Vagina (tissue), 2 donors: Measurements from ENCODE around the gene NCOA4.

ENCODE experiments used
- POLR2A ChIP-seq, 2 donors: fragments of 450-650 bp; IDR thresholded peaks; one replicate each; pipeline ENCODE4 v1.6.1; 2017; ENCODE audit warnings: antibody characterized with exemption in 2 of 2, mild to moderate bottlenecking in 2 of 2, moderate library complexity in 2 of 2
- POLR2AphosphoS5 ChIP-seq, 2 donors: sonication (generic); formaldehyde crosslinking; IDR thresholded peaks; one replicate each; pipeline ENCODE4 v1.9.0; 2017; ENCODE audit warnings: antibody characterized with exemption in 2 of 2, mild to moderate bottlenecking in 2 of 2, low read depth in 1 of 2; ENCODE audit not compliant: insufficient read depth in 1 of 2
- TF ChIP-seq, protein P1 (sequence below), 3 experiments: fragments of 450-650 bp in 2 of 3; fragments of 200-600 bp in 1 of 3; sonication (generic) in 1 of 3; IDR thresholded peaks; one replicate each; pipeline ENCODE4 v1.5.1; 2017 to 2019; ENCODE audit warnings: antibody characterized with exemption in 3 of 3, mild to moderate bottlenecking in 2 of 3, moderate library complexity in 2 of 3

DNA sequence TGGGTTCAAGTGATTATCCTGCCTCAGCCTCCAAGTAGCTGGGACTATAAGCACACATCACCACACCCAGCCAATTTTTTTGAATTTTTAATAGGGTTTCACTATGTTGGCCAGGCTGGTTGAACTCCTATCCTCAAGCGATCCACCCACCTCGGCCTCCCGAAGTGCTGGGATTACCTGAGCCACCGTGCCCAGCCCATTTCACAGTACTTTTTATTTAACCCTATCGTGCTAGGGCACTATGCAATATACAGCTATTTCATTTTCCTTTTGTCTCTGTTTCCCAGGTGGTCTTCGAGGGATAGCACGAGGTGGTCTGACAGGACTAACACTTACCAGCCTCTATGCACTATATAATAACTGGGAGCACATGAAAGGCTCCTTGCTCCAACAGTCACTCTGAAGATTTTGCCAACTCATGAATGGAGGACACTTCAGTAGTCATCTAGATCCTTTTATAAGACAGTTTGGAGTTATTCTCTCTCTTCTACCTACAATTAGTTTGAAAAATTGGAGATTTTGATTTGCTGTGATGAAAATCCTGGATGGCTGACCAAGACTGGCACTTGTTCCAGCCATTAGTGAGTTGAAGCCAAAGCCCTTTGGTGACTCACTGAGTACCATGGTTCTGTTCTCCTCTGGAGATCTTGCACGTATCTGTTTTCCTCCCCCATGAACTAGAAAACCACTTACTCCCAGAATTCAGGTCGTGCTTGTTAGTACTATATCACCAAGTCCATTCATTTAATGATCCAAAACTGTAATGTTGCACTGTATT is 27.3 kb downstream of the NCOA4 start:
- TF ChIP-seq POLR2A (IDR thresholded peaks at IDR 0.05) = no peak
- TF ChIP-seq, protein P1, sequence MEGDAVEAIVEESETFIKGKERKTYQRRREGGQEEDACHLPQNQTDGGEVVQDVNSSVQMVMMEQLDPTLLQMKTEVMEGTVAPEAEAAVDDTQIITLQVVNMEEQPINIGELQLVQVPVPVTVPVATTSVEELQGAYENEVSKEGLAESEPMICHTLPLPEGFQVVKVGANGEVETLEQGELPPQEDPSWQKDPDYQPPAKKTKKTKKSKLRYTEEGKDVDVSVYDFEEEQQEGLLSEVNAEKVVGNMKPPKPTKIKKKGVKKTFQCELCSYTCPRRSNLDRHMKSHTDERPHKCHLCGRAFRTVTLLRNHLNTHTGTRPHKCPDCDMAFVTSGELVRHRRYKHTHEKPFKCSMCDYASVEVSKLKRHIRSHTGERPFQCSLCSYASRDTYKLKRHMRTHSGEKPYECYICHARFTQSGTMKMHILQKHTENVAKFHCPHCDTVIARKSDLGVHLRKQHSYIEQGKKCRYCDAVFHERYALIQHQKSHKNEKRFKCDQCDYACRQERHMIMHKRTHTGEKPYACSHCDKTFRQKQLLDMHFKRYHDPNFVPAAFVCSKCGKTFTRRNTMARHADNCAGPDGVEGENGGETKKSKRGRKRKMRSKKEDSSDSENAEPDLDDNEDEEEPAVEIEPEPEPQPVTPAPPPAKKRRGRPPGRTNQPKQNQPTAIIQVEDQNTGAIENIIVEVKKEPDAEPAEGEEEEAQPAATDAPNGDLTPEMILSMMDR (IDR thresholded peaks at IDR 0.05) = no peak
- TF ChIP-seq POLR2AphosphoS5 (IDR thresholded peaks at IDR 0.05; ENCODE audit: insufficient read depth in 1 of 2, low read depth in 1 of 2) = no peak
